Transverse colon (tissue), 4 donors: ENCODE data around the gene AKT1S1.

Experiments
- CTCF ChIP-seq, 5 experiments: fragments of 200-600 bp in 3 of 5; fragments of 450-650 bp in 2 of 5; sonication (generic) in 3 of 5; IDR thresholded peaks; 1 replicate in 2 of 5; 2 replicates in 3 of 5; pipeline ENCODE4 v1.5.1; 2016 to 2017; ENCODE audit warnings: antibody characterized with exemption in 5 of 5, inconsistent platforms in 3 of 5, mild to moderate bottlenecking in 2 of 5, moderate library complexity in 1 of 5
- EP300 ChIP-seq: sonication (generic); formaldehyde crosslinking; IDR thresholded peaks from one replicate; pipeline ENCODE4 v1.6.1; 2017; ENCODE audit warnings: antibody characterized with exemption, low read depth
- POLR2A ChIP-seq: fragments of 450-650 bp; IDR thresholded peaks from one replicate; pipeline ENCODE4 v1.6.1; 2016; ENCODE audit warnings: antibody characterized with exemption, mild to moderate bottlenecking, moderate library complexity
- POLR2AphosphoS5 ChIP-seq, 3 donors: sonication (generic); formaldehyde crosslinking; IDR thresholded peaks; one replicate each; pipeline ENCODE4 v1.6.1; 2016; ENCODE audit warnings: antibody characterized with exemption in 3 of 3

- no peak for TF ChIP-seq EP300
- no peak for TF ChIP-seq CTCF (IDR thresholded peaks at IDR 0.05)
- no peak for TF ChIP-seq POLR2AphosphoS5 (IDR thresholded peaks at IDR 0.05)
- TF ChIP-seq POLR2A: no peak
These were observed 45.0 kb upstream of the AKT1S1 start for GRCh38 chr19:49921871-49922795.
